H1 (cell line): ENCODE data around the gene SPECC1.

Source experiments
- CHD1 ChIP-seq: IDR thresholded peaks from 2 replicates; pipeline ENCODE4 v1.6.1; 2012; ENCODE audit warnings: low read depth, low read length, improper control_type of control experiment
- EZH2 ChIP-seq: fragments of 200-600 bp; sonication (generic); IDR thresholded peaks from 2 replicates; pipeline ENCODE4 v1.7.1; 2012; ENCODE audit warnings: low read depth, mild to moderate bottlenecking, moderate library complexity, low read length, inconsistent platforms; ENCODE audit not compliant: severe bottlenecking
- POLR2A ChIP-seq, 2 experiments: IDR thresholded peaks; 1 replicate in 1 of 2; 2 replicates in 1 of 2; pipeline ENCODE4 v1.6.1; 2011; ENCODE audit warnings: low read depth in 2 of 2, low read length in 2 of 2, mild to moderate bottlenecking in 2 of 2; ENCODE audit errors: control extremely low read depth in 1 of 2
- POLR2AphosphoS5 ChIP-seq: IDR thresholded peaks from 2 replicates; pipeline ENCODE4 v1.6.1; 2011; ENCODE audit warnings: low read depth, low read length
- RFX5 ChIP-seq: IDR thresholded peaks from 2 replicates; pipeline ENCODE4 v1.6.1; 2011; ENCODE audit warnings: low read depth, low read length, improper control_type of control experiment, borderline replicate concordance
- TAF1 ChIP-seq: IDR thresholded peaks from 2 replicates; pipeline ENCODE4 v1.6.1; 2011; ENCODE audit warnings: mild to moderate bottlenecking, low read depth, low read length
- TAF7 ChIP-seq: optimal IDR thresholded peaks from 2 replicates; pipeline ENCODE3; 2011; ENCODE audit warnings: low read depth, mild to moderate bottlenecking, inconsistent platforms, low read length, moderate library complexity, borderline replicate concordance
- ZNF274 ChIP-seq: IDR thresholded peaks from 2 replicates; pipeline ENCODE4 v1.7.0; 2012; ENCODE audit warnings: low read length, borderline replicate concordance; ENCODE audit errors: extremely low read depth
- TF ChIP-seq, protein P1 (sequence below), 3 experiments: IDR thresholded peaks; 1 replicate in 2 of 3; 2 replicates in 1 of 3; pipeline versions ENCODE4 v1.5.1 to v1.6.1; 2011; ENCODE audit warnings: low read length in 3 of 3, mild to moderate bottlenecking in 3 of 3, inconsistent platforms in 2 of 3, low read depth in 1 of 3, moderate library complexity in 1 of 3; ENCODE audit not compliant: insufficient read depth in 1 of 3; ENCODE audit errors: control extremely low read depth in 1 of 3

DNA sequence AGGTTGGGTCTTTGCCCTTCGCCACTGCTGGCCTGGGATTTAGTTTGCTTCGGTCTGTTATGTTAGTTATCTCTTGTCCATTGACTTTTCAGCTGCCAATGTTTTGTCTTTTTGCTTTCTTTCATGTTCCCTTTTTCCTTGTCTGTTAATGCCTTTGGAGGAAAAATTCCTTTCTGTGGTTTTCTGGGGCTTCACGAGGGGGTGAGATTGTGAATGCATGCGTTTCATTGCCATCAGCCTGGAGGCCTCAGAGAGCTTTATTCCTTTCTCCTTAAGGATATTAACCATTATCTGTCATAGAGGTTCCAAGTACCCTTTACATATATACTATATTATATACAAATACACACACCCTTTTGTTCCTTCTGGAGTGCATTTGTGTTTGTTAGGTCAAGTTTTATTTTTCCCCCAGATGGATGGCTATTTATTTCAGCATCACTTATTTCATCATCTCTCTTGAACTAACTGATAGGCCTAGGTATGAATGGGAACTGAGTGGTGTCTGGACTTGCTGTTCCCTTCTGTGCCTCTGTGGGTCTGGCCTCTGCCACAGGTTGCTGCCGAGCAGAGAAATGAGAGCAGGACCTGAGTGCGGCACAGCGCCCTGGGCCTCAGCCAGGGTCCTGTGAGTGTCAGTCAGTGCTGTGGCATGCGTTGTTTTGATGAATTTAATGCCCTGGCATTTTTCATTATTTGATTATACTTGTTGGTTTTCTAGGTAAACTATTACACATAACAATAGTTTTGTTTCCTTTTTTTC, 264.8 kb downstream of the SPECC1 start:
- TF ChIP-seq POLR2AphosphoS5 (no peak), EZH2 (no peak), CHD1 (no peak), TAF7 (no peak), RFX5 (no peak), POLR2A (IDR thresholded peaks at IDR 0.05; ENCODE audit: control extremely low read depth in 1 of 2, low read depth in 2 of 2, low read length in 2 of 2) (no peak), ZNF274 (no peak), TAF1 (no peak)
- TF ChIP-seq, protein P1, sequence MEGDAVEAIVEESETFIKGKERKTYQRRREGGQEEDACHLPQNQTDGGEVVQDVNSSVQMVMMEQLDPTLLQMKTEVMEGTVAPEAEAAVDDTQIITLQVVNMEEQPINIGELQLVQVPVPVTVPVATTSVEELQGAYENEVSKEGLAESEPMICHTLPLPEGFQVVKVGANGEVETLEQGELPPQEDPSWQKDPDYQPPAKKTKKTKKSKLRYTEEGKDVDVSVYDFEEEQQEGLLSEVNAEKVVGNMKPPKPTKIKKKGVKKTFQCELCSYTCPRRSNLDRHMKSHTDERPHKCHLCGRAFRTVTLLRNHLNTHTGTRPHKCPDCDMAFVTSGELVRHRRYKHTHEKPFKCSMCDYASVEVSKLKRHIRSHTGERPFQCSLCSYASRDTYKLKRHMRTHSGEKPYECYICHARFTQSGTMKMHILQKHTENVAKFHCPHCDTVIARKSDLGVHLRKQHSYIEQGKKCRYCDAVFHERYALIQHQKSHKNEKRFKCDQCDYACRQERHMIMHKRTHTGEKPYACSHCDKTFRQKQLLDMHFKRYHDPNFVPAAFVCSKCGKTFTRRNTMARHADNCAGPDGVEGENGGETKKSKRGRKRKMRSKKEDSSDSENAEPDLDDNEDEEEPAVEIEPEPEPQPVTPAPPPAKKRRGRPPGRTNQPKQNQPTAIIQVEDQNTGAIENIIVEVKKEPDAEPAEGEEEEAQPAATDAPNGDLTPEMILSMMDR (IDR thresholded peaks at IDR 0.05; ENCODE audit: control extremely low read depth in 1 of 3, insufficient read depth in 1 of 3, low read depth in 1 of 3, low read length in 3 of 3): no peak
